Esophagus muscularis mucosa (tissue), 4 donors: ENCODE data around the gene FAM193B.

Experiments used
- CTCF ChIP-seq, 3 experiments: fragments of 200-600 bp in 2 of 3; fragments of 450-650 bp in 1 of 3; sonication (generic) in 2 of 3; IDR thresholded peaks; one replicate each; pipeline ENCODE4 v1.5.1; 2017 to 2019; ENCODE audit warnings: antibody characterized with exemption in 3 of 3, mild to moderate bottlenecking in 2 of 3, moderate library complexity in 1 of 3
- EP300 ChIP-seq: sonication (generic); formaldehyde crosslinking; IDR thresholded peaks from one replicate; pipeline ENCODE4 v1.6.1; 2017; ENCODE audit warnings: antibody characterized with exemption
- POLR2A ChIP-seq: fragments of 450-650 bp; IDR thresholded peaks from one replicate; pipeline ENCODE4 v1.6.1; 2017; ENCODE audit warnings: antibody characterized with exemption, moderate library complexity, mild to moderate bottlenecking, low read depth
- POLR2AphosphoS5 ChIP-seq, 2 donors: sonication (generic); formaldehyde crosslinking; IDR thresholded peaks; one replicate each; pipeline ENCODE4 v1.6.1; 2017; ENCODE audit warnings: antibody characterized with exemption in 2 of 2

- TF ChIP-seq CTCF (IDR thresholded peaks at IDR 0.05) = no peak
- no peak for TF ChIP-seq EP300
- TF ChIP-seq POLR2A = no peak
- TF ChIP-seq POLR2AphosphoS5 (IDR thresholded peaks at IDR 0.05) = no peak
Measured at GRCh38 chr5:177588413-177588909, 34.1 kb upstream of the FAM193B start.
